LNCAP (cell line): ENCODE data around the gene BGN.

Experiments
- CTCF ChIP-seq: fragments of 450-650 bp; IDR thresholded peaks from 2 replicates; pipeline ENCODE4 v1.5.1; 2017; ENCODE audit warnings: mild to moderate bottlenecking

Gene BGN

DNA sequence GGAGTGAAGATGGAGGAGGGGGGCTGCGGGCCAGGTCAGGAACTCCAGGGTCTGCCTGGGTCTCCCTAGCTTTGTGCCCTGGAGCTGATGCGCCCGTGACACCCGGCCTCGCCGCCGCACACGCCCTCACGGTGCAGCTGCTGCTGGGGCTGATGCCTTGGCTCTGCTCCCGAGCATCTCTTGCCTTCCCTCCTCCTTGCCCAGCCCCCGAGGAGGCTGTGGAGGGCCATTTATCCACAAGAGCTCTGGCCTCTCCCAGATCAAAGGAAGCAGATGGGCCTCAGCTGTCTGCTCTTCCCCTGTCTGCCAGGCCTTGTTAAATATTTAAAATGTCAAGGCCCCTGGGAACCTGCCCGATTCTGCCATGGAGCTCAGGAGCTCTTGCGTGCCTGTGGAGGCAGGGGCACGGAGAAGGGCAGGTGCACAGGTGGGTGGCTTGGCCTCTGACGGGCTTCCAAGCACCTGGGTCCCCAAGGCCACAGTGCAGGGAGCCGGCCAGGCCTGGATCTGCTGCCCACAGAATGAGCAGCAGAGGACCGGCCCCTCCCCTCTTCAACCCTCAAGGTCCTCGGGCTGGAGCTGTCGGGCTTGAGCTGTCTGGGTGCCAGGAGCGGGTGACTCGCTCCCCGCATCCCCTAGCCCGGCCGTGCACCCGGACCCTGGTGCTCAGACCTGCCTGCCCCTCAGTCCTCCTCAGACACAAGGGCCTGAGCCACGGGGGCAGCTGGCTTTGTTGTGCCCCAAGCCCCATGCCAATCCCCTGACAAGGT lies 42.9 kb downstream of the BGN start:
- no peak for TF ChIP-seq CTCF

DNA sequence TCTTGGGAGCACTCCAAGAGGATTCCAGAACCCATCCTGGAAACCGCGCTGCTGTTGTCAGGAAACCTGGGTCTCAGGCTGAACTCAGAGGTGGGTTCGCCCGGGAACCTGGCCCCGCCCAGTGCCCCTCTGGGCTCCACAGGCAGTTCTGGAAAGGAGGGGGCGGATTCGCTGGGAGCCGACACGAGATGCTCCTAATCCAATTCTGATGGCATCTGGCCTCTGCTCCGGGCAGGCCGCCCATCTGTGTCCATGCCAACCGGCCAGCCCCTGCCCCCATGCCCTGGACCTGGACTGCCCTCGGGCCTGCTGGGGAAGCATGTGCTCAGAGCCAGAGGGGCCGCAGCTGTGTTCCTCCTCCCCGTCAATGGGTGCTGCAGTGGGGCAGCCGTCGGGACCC lies 43.6 kb downstream of the BGN start:
- TF ChIP-seq CTCF: no peak

DNA sequence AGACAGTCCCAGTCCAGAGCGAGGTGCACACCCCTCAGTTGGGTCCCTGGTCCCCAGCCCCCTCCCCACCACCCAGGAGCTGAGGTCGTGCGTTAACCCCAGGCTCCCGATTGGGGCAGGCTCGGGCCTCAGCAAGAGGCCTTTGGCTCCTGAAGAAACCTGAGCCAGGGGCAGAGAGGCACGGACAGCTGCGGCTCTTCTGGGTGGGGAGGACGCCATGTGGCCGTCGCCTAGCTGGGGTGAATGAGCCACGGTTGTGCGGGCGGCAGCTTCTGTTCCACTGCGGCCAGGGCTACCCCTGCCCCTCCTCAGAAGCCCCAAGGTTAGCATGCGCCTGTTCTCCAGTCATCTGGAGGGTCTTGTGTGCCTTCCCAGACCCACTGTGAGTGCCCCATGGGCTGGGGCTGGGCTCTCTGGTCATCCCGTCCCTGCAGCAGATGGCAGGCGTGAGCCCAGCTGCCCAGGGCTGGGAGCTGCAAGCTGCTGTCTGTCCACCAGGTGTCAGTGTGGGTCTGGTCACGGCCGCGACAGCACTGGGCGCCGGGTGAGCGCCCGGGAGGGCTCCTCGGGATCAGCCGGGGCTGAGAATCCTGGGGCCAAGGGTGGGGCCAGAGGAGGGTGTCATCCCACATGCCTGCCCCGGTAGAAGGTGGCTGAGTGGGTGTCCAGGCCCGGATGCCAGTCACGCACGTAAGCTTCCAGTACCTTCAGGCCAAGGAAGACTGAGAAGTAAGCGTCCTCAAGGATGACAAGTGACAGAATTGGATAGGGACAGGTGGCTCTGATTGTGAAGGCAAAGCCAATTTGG lies 44.6 kb downstream of the BGN start:
- TF ChIP-seq CTCF: peak; percentile 84

DNA sequence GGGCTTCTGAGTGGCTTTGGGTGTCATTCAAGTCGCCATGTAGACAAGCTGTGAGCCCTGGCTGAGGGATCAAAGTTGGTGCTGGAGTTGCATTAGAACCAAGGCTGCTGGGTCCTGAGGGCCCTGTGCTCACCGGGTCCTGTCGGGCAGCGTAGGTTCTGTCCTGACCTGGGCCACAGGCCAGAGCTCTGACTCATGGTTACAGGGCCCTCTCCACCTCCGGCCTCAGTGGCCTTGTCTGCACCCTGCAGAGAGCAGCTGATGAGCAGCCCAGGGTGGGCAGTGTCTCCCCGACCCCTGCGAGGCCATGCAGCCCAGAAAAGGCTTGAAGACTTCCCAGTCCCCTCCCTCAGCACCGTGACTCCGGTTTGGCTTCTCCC lies 45.2 kb downstream of the BGN start:
- no peak for TF ChIP-seq CTCF

DNA sequence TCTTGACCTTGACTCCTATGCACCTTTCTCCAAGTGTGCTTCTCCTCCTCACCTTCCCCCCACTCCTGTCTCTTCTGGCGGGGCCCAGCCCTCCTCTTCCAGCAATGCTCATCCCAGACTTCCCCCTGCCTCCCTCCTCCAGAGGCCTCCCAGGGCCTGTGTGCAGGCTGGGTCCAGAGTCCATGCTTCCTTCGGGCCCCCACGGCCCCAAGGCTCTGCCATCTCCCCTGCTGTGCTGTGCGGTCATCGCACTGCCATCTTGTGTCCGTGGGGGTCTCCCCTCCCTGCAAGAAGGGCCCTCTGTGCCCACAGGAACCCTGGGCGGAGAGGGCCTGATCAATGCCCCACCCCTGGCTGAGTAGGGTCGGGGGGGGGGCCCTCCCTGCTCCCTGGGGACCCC lies 49.9 kb downstream of the BGN start:
- TF ChIP-seq CTCF: no peak

DNA sequence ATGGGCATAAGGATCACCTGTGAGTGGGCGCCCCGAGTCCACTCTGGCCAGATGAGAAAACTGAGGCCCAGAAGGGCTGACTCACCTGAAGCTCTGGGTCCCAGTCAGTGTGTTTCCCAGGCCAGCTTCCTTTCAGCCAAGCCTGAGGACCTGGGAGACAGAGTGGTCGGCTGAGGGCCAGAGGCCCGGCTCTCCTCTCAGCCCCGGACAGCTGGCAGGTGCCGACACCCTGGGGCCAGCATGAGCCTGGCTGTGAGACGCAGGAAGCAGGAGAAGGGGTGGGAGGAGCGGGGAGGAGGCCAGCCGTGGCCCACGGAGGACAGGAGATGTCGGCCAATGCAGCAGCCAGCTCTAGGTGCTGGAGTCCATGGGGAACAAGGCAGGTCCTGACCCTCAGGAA lies 51.6 kb downstream of the BGN start:
- TF ChIP-seq CTCF: no peak

GRCh38 chrX:153547195-153547594 lies 52.4 kb downstream of the BGN start:
- no peak for TF ChIP-seq CTCF
